K562 (cell line): ENCODE measurements around the gene TRABD.

Source experiments
- BRCA1 ChIP-seq, 2 experiments: fragments of 450-650 bp in 1 of 2; sonication (generic) in 1 of 2; formaldehyde crosslinking in 1 of 2; IDR thresholded peaks; 2 replicates each; pipeline versions ENCODE4 v1.5.0 to v1.6.1; 2017 to 2020; ENCODE audit warnings: mild to moderate bottlenecking in 1 of 2, missing genetic modification reagents in 1 of 2
- EP300 ChIP-seq: IDR thresholded peaks from 2 replicates; pipeline ENCODE4 v1.6.1; 2012; ENCODE audit warnings: low read length, improper control_type of control experiment
- FUS ChIP-seq: fragments of 200-400 bp; formaldehyde crosslinking; optimal IDR thresholded peaks from 2 replicates; pipeline ENCODE3; 2017; ENCODE audit warnings: low read depth, low read length
- MYC ChIP-seq, 2 experiments: fragments of 250-450 bp in 1 of 2; sonication (Bioruptor Pico) in 1 of 2; IDR thresholded peaks; 2 replicates each; pipeline versions ENCODE4 v1.5.1 to v1.6.1; 2012 to 2021; ENCODE audit warnings: low read depth in 2 of 2, borderline replicate concordance in 1 of 2, improper control_type of control experiment in 1 of 2, low read length in 1 of 2, mild to moderate bottlenecking in 1 of 2, moderate library complexity in 1 of 2
- TCF7 ChIP-seq: sonication (generic); IDR thresholded peaks from 2 replicates; pipeline ENCODE4 v1.6.1; 2016; ENCODE audit warnings: antibody characterized with exemption, borderline replicate concordance
- TRIM24 ChIP-seq, 2 experiments: fragments of 450-650 bp; IDR thresholded peaks; 2 replicates each; pipeline ENCODE4 v1.6.1; 2016
- U2AF1 ChIP-seq: fragments of 200-400 bp; formaldehyde crosslinking; optimal IDR thresholded peaks from 2 replicates; pipeline ENCODE3; 2017; ENCODE audit warnings: mild to moderate bottlenecking, low read depth, low read length, moderate library complexity
- YY1 ChIP-seq, 3 experiments: IDR thresholded peaks; 2 replicates each; pipeline ENCODE4 v1.6.1; 2011; ENCODE audit warnings: low read length in 2 of 3, mild to moderate bottlenecking in 2 of 3, moderate library complexity in 2 of 3, borderline replicate concordance in 1 of 3, control low read depth in 1 of 3, low read depth in 1 of 3; ENCODE audit not compliant: insufficient read depth in 3 of 3, insufficient replicate concordance in 2 of 3, control insufficient read depth in 1 of 3, insufficient read length in 1 of 3; ENCODE audit errors: extremely low read depth in 1 of 3
- TF ChIP-seq, protein P1 (sequence below): sonication (generic); formaldehyde crosslinking; IDR thresholded peaks from 2 replicates; pipeline ENCODE4 v1.8.1; 2023; ENCODE audit warnings: mild to moderate bottlenecking, missing genetic modification reagents
- TF ChIP-seq, protein P2 (sequence below), 3 experiments: IDR thresholded peaks in 2 of 3; conservative IDR thresholded peaks in 1 of 3; 2 replicates each; pipeline ENCODE4 v1.5.1; 2011 to 2012; ENCODE audit warnings: low read length in 3 of 3, mild to moderate bottlenecking in 3 of 3, control low read depth in 2 of 3, improper control_type of control experiment in 1 of 3, inconsistent platforms in 1 of 3, low read depth in 1 of 3, mixed read lengths in 1 of 3, moderate library complexity in 1 of 3; ENCODE audit not compliant: insufficient read depth in 2 of 3

- TF ChIP-seq, protein P1, sequence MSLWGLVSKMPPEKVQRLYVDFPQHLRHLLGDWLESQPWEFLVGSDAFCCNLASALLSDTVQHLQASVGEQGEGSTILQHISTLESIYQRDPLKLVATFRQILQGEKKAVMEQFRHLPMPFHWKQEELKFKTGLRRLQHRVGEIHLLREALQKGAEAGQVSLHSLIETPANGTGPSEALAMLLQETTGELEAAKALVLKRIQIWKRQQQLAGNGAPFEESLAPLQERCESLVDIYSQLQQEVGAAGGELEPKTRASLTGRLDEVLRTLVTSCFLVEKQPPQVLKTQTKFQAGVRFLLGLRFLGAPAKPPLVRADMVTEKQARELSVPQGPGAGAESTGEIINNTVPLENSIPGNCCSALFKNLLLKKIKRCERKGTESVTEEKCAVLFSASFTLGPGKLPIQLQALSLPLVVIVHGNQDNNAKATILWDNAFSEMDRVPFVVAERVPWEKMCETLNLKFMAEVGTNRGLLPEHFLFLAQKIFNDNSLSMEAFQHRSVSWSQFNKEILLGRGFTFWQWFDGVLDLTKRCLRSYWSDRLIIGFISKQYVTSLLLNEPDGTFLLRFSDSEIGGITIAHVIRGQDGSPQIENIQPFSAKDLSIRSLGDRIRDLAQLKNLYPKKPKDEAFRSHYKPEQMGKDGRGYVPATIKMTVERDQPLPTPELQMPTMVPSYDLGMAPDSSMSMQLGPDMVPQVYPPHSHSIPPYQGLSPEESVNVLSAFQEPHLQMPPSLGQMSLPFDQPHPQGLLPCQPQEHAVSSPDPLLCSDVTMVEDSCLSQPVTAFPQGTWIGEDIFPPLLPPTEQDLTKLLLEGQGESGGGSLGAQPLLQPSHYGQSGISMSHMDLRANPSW (CRISPR knock-in tag), result no peak
- no peak for TF ChIP-seq YY1 (IDR thresholded peaks at IDR 0.05; ENCODE audit: borderline replicate concordance in 1 of 3, control insufficient read depth in 1 of 3, extremely low read depth in 1 of 3, insufficient read depth in 3 of 3, insufficient read length in 1 of 3, insufficient replicate concordance in 2 of 3, low read depth in 1 of 3, low read length in 2 of 3)
- TF ChIP-seq MYC (IDR thresholded peaks at IDR 0.05; ENCODE audit: low read depth, low read length), result no peak; the same call in 1 of the 2 replicates
- TF ChIP-seq MYC (CRISPR knock-in tag; IDR thresholded peaks at IDR 0.05; ENCODE audit: borderline replicate concordance, low read depth), result no peak
- no peak for TF ChIP-seq BRCA1 (IDR thresholded peaks at IDR 0.05)
- no peak for TF ChIP-seq BRCA1 (CRISPR knock-in tag; IDR thresholded peaks at IDR 0.05)
- no peak for TF ChIP-seq TRIM24 (IDR thresholded peaks at IDR 0.05)
- TF ChIP-seq TCF7, result no peak
- no peak for TF ChIP-seq U2AF1
- TF ChIP-seq EP300, result no peak
- TF ChIP-seq, protein P2, sequence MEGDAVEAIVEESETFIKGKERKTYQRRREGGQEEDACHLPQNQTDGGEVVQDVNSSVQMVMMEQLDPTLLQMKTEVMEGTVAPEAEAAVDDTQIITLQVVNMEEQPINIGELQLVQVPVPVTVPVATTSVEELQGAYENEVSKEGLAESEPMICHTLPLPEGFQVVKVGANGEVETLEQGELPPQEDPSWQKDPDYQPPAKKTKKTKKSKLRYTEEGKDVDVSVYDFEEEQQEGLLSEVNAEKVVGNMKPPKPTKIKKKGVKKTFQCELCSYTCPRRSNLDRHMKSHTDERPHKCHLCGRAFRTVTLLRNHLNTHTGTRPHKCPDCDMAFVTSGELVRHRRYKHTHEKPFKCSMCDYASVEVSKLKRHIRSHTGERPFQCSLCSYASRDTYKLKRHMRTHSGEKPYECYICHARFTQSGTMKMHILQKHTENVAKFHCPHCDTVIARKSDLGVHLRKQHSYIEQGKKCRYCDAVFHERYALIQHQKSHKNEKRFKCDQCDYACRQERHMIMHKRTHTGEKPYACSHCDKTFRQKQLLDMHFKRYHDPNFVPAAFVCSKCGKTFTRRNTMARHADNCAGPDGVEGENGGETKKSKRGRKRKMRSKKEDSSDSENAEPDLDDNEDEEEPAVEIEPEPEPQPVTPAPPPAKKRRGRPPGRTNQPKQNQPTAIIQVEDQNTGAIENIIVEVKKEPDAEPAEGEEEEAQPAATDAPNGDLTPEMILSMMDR (IDR thresholded peaks at IDR 0.05 in 2 of 3, conservative IDR thresholded peaks at IDR 0.05 in 1 of 3; ENCODE audit: insufficient read depth in 2 of 3, low read depth in 1 of 3, low read length in 3 of 3), result no peak
- TF ChIP-seq FUS, result no peak
Measured at GRCh38 chr22:50201191-50202129, 15.7 kb downstream of the TRABD start.
